ENCODE results near the gene ZFAND5. TPM values are rescaled to one million over a fixed set of nuclear protein-coding genes. Genes with fewer than 3 reads are reported as not detected.

The ZFAND5 gene
- total and polyA plus RNA-seq, 2 experiments from 2014 or later: 138 to 216 TPM

- Histone ChIP-seq H3K27me3 (ENCODE audit: insufficient read depth) (no peaks in the 10 kb centered on the region), H2AFZ (0 out of 2 replicates have a peak overlapping the region, but pooled peaks have one; percentile 9), H3K9me2 (ENCODE audit: insufficient read depth) (no peaks in the 10 kb centered on the region), H3K79me2 (replicated peaks; ENCODE audit: insufficient read depth) (no peaks in the 10 kb centered on the region), H3K27ac (ENCODE audit: low read depth) (no peak overlapping the region), H3K4me2 (no peak overlapping the region), H3K4me1 (ENCODE audit: insufficient read depth) (peaks cover 21% of the 10 kb centered on the region), H3F3A (replicated peaks; ENCODE audit: low read depth) (no peaks in the 10 kb centered on the region), H3K4me3 (no peak overlapping the region), H4K20me1 (replicated peaks; ENCODE audit: insufficient read depth) (no peaks in the 10 kb centered on the region), H3K36me3 (ENCODE audit: insufficient read depth) (no peaks in the 10 kb centered on the region)
- no peak overlapping the region for H3K27ac Mint-ChIP-seq
- ATAC-seq: no peak
- no peak for TF ChIP-seq NANOG (IDR thresholded peaks at IDR 0.05; ENCODE audit: borderline replicate concordance)
- TF ChIP-seq, protein P1, sequence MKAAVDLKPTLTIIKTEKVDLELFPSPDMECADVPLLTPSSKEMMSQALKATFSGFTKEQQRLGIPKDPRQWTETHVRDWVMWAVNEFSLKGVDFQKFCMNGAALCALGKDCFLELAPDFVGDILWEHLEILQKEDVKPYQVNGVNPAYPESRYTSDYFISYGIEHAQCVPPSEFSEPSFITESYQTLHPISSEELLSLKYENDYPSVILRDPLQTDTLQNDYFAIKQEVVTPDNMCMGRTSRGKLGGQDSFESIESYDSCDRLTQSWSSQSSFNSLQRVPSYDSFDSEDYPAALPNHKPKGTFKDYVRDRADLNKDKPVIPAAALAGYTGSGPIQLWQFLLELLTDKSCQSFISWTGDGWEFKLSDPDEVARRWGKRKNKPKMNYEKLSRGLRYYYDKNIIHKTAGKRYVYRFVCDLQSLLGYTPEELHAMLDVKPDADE (IDR thresholded peaks at IDR 0.05): no peak
- TF ChIP-seq POLR2AphosphoS5 (IDR thresholded peaks at IDR 0.05; ENCODE audit: low read depth): no peak
- no peak for TF ChIP-seq ZNF114 (CRISPR knock-in tag; IDR thresholded peaks at IDR 0.05)
- TF ChIP-seq CTCF (conservative IDR thresholded peaks at IDR 0.05; ENCODE audit: low read depth in 2 of 2): no peak
- no peak for TF ChIP-seq STAT1 (IDR thresholded peaks at IDR 0.05; ENCODE audit: unreplicated experiment)
- no peak for TF ChIP-seq EZH2phosphoT487 (IDR thresholded peaks at IDR 0.05; ENCODE audit: unreplicated experiment)
- TF ChIP-seq, protein P2, sequence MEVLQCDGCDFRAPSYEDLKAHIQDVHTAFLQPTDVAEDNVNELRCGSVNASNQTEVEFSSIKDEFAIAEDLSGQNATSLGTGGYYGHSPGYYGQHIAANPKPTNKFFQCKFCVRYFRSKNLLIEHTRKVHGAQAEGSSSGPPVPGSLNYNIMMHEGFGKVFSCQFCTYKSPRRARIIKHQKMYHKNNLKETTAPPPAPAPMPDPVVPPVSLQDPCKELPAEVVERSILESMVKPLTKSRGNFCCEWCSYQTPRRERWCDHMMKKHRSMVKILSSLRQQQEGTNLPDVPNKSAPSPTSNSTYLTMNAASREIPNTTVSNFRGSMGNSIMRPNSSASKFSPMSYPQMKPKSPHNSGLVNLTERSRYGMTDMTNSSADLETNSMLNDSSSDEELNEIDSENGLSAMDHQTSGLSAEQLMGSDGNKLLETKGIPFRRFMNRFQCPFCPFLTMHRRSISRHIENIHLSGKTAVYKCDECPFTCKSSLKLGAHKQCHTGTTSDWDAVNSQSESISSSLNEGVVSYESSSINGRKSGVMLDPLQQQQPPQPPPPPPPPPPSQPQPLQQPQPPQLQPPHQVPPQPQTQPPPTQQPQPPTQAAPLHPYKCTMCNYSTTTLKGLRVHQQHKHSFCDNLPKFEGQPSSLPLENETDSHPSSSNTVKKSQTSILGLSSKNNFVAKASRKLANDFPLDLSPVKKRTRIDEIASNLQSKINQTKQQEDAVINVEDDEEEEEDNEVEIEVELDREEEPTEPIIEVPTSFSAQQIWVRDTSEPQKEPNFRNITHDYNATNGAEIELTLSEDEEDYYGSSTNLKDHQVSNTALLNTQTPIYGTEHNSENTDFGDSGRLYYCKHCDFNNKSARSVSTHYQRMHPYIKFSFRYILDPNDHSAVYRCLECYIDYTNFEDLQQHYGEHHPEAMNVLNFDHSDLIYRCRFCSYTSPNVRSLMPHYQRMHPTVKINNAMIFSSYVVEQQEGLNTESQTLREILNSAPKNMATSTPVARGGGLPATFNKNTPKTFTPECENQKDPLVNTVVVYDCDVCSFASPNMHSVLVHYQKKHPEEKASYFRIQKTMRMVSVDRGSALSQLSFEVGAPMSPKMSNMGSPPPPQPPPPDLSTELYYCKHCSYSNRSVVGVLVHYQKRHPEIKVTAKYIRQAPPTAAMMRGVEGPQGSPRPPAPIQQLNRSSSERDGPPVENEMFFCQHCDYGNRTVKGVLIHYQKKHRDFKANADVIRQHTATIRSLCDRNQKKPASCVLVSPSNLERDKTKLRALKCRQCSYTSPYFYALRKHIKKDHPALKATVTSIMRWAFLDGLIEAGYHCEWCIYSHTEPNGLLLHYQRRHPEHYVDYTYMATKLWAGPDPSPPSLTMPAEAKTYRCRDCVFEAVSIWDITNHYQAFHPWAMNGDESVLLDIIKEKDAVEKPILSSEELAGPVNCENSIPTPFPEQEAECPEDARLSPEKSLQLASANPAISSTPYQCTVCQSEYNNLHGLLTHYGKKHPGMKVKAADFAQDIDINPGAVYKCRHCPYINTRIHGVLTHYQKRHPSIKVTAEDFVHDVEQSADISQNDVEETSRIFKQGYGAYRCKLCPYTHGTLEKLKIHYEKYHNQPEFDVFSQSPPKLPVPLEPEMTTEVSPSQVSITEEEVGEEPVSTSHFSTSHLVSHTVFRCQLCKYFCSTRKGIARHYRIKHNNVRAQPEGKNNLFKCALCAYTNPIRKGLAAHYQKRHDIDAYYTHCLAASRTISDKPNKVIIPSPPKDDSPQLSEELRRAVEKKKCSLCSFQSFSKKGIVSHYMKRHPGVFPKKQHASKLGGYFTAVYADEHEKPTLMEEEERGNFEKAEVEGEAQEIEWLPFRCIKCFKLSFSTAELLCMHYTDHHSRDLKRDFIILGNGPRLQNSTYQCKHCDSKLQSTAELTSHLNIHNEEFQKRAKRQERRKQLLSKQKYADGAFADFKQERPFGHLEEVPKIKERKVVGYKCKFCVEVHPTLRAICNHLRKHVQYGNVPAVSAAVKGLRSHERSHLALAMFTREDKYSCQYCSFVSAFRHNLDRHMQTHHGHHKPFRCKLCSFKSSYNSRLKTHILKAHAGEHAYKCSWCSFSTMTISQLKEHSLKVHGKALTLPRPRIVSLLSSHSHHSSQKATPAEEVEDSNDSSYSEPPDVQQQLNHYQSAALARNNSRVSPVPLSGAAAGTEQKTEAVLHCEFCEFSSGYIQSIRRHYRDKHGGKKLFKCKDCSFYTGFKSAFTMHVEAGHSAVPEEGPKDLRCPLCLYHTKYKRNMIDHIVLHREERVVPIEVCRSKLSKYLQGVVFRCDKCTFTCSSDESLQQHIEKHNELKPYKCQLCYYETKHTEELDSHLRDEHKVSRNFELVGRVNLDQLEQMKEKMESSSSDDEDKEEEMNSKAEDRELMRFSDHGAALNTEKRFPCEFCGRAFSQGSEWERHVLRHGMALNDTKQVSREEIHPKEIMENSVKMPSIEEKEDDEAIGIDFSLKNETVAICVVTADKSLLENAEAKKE (CRISPR knock-in tag; IDR thresholded peaks at IDR 0.05): no peak
- H3K4me3 Mint-ChIP-seq: no peak overlapping the region
- no peaks in the 10 kb centered on the region for H3K27me3 Mint-ChIP-seq (ENCODE audit: insufficient read depth, low read depth, poor library complexity)
- H3K36me3 Mint-ChIP-seq (ENCODE audit: low read depth): no peaks in the 10 kb centered on the region
- no peaks in the 10 kb centered on the region for H3K9me3 Mint-ChIP-seq
- H3K4me1 Mint-ChIP-seq: peaks cover 24% of the 10 kb centered on the region
- DNase-seq (ENCODE audit: low spot score): no peak
Measured at GRCh38 chr9:72313507-72313906, 51.5 kb downstream of the ZFAND5 start.
